ENCODE measurements around the gene CAMSAP2.
"Not testable (repeated sequence)": the region's sequence is repeated elsewhere in the genome, so short reads cannot be mapped to it uniquely, and the experiment has no call there.

The CAMSAP2 gene

GRCh38 chr1:200786788-200787187, 48.1 kb downstream of the CAMSAP2 start:
- no peak for DNase-seq

- no peak for DNase-seq
Observed at GRCh38 chr1:200787896-200788387, 49.2 kb downstream of the CAMSAP2 start.

- not testable (repeated sequence) for DNase-seq
Observed at GRCh38 chr1:200791012-200791411, 52.3 kb downstream of the CAMSAP2 start.

- DNase-seq, result no peak
Observed at GRCh38 chr1:200793677-200794076, 55.0 kb downstream of the CAMSAP2 start.

- no peak for DNase-seq
Observed at GRCh38 chr1:200794506-200795065, 55.9 kb downstream of the CAMSAP2 start.

- DNase-seq, result no peak
Observed at GRCh38 chr1:200795156-200795555, 56.5 kb downstream of the CAMSAP2 start.

- DNase-seq, result no peak
Observed at GRCh38 chr1:200802042-200802441, 63.3 kb downstream of the CAMSAP2 start.

GRCh38 chr1:200802865-200803512, 64.3 kb downstream of the CAMSAP2 start:
- peak; percentile 62 to 77 for DNase-seq

GRCh38 chr1:200805719-200806118, 67.0 kb downstream of the CAMSAP2 start:
- no peak for DNase-seq

GRCh38 chr1:200808846-200809245, 70.2 kb downstream of the CAMSAP2 start:
- DNase-seq, result no peak

GRCh38 chr1:200811704-200812103, 73.0 kb downstream of the CAMSAP2 start:
- DNase-seq, result no peak

GRCh38 chr1:200816624-200817224, 78.0 kb downstream of the CAMSAP2 start:
- DNase-seq, result not testable (repeated sequence)

GRCh38 chr1:200818248-200818647, 79.6 kb downstream of the CAMSAP2 start:
- DNase-seq, result no peak

GRCh38 chr1:200819726-200820125, 81.0 kb downstream of the CAMSAP2 start:
- DNase-seq, result no peak

GRCh38 chr1:200831091-200831490, 92.4 kb downstream of the CAMSAP2 start:
- DNase-seq, result no peak

GRCh38 chr1:200834383-200834782, 95.7 kb downstream of the CAMSAP2 start:
- DNase-seq, result no peak

GRCh38 chr1:200836213-200836612, 97.5 kb downstream of the CAMSAP2 start:
- DNase-seq, result no peak

- no peak for DNase-seq
Observed at GRCh38 chr1:200837931-200838571, 99.4 kb downstream of the CAMSAP2 start.

- no peak for DNase-seq
Observed at GRCh38 chr1:200838676-200839445, 100.2 kb downstream of the CAMSAP2 start.

- no peak for DNase-seq
Observed at GRCh38 chr1:200845360-200845759, 106.7 kb downstream of the CAMSAP2 start.

GRCh38 chr1:200846398-200846797, 107.7 kb downstream of the CAMSAP2 start:
- DNase-seq, result no peak

- DNase-seq, result no peak
Observed at GRCh38 chr1:200849430-200849829, 110.7 kb downstream of the CAMSAP2 start.

GRCh38 chr1:200850554-200850953, 111.9 kb downstream of the CAMSAP2 start:
- no peak for DNase-seq
